Prostate gland (tissue), 2 donors: ENCODE results near the gene SNAPC4.

ENCODE experiments used
- CTCF ChIP-seq, 4 experiments: fragments of 200-600 bp in 2 of 4; fragments of 450-650 bp in 2 of 4; sonication (generic) in 2 of 4; IDR thresholded peaks; 1 replicate in 3 of 4; 2 replicates in 1 of 4; pipeline ENCODE4 v1.5.1; 2016 to 2019; ENCODE audit warnings: antibody characterized with exemption in 4 of 4, mild to moderate bottlenecking in 2 of 4, moderate library complexity in 2 of 4
- POLR2A ChIP-seq: fragments of 450-650 bp; IDR thresholded peaks from one replicate; pipeline ENCODE4 v1.6.1; 2016; ENCODE audit warnings: antibody characterized with exemption, mild to moderate bottlenecking
- POLR2AphosphoS5 ChIP-seq: sonication (generic); formaldehyde crosslinking; IDR thresholded peaks from one replicate; pipeline ENCODE4 v1.6.1; 2017; ENCODE audit warnings: antibody characterized with exemption

GRCh38 chr9:136365775-136366222 lies 34.2 kb downstream of the SNAPC4 start:
- TF ChIP-seq CTCF (IDR thresholded peaks at IDR 0.05), result no peak
- TF ChIP-seq POLR2A, result no peak
- TF ChIP-seq POLR2AphosphoS5, result no peak
